SJCRH30 (cell line): ENCODE data around the gene OLR1. TPM values are rescaled to one million over a fixed set of nuclear protein-coding genes. Genes with fewer than 3 reads are reported as not detected.

Experiments used
- DNase-seq, 2 experiments: peaks; one replicate each; pipeline ENCODE4 v3.0.0-alpha.2; 2015 to 2020
- H3K27ac ChIP-seq: fragments of 250-450 bp; sonication (Bioruptor Pico); 2 replicates; pipeline ENCODE4 v1.5.1; 2020; ENCODE audit warnings: mild to moderate bottlenecking, moderate library complexity
- H3K27me3 ChIP-seq: fragments of 250-450 bp; sonication (Bioruptor Pico); 2 replicates; pipeline ENCODE4 v1.5.1; 2020; ENCODE audit warnings: mild to moderate bottlenecking, moderate library complexity
- H3K36me3 ChIP-seq: fragments of 250-450 bp; sonication (Bioruptor Pico); 2 replicates; pipeline ENCODE4 v1.5.1; 2020; ENCODE audit warnings: mild to moderate bottlenecking, moderate library complexity
- H3K4me1 ChIP-seq: fragments of 250-450 bp; sonication (Bioruptor Pico); 2 replicates; pipeline ENCODE4 v1.5.1; 2020; ENCODE audit warnings: mild to moderate bottlenecking, moderate library complexity
- H3K4me3 ChIP-seq: fragments of 250-450 bp; sonication (Bioruptor Pico); 2 replicates; pipeline ENCODE4 v1.5.1; 2020; ENCODE audit warnings: mild to moderate bottlenecking, moderate library complexity
- H3K9me3 ChIP-seq: fragments of 250-450 bp; sonication (Bioruptor Pico); replicated peaks from 2 replicates; pipeline ENCODE4 v1.5.1; 2020; ENCODE audit warnings: mild to moderate bottlenecking, moderate library complexity
- total RNA-seq: library from RNA; depleted of rRNA; stranded (reverse); fragments of >200 nt; shearing (Covaris generic); gene quantifications from 2 replicates; pipeline ENCODE4 v1.2.3, GENCODE V29; 2014

OLR1 gene
- total RNA-seq, 1 experiment from 2014 or later: not detected

GRCh38 chr12:10151621-10152020 is 20.3 kb downstream of the OLR1 start:
- Histone ChIP-seq H3K36me3 (no peaks in the 10 kb centered on the region), H3K27me3 (no peaks in the 10 kb centered on the region), H3K27ac (no peak overlapping the region), H3K4me3 (no peak overlapping the region), H3K4me1 (no peaks in the 10 kb centered on the region), H3K9me3 (no peaks in the 10 kb centered on the region)
- no peak for DNase-seq

DNA sequence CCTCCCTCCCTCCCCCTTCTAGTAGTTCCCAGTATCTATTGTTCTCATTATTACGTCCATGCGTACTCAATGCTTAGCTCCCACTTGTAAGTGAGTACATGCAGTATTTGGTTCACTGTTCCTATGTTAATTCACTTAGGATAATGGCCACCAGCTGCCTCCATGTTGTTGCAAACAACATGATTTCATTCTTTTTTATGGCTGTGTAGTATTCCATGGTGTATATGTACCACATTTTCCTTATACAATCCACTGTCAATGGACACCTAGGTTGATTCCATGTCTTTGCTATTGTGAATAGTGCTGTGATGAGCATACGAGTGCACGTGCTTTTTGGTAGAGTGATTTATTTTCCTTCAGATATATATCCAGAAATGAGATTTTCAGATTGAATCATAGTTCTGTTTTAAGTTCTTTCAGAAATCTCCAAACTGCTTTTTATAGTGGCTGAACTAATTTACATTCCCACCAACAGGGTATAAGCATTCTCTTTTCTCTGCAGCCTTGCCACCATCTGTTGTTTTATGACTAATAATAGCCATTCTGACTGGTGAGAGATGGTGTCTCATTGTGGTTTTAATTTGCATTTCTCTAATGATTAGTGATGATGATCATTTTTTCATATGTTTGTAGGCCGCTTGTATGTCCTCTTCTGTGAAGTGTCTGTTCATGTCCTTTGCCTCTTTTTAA is 24.1 kb downstream of the OLR1 start:
- Histone ChIP-seq H3K27ac (no peak overlapping the region), H3K9me3 (no peaks in the 10 kb centered on the region), H3K27me3 (no peaks in the 10 kb centered on the region), H3K4me1 (no peaks in the 10 kb centered on the region), H3K4me3 (no peak overlapping the region), H3K36me3 (no peaks in the 10 kb centered on the region)
- DNase-seq: no peak

DNA sequence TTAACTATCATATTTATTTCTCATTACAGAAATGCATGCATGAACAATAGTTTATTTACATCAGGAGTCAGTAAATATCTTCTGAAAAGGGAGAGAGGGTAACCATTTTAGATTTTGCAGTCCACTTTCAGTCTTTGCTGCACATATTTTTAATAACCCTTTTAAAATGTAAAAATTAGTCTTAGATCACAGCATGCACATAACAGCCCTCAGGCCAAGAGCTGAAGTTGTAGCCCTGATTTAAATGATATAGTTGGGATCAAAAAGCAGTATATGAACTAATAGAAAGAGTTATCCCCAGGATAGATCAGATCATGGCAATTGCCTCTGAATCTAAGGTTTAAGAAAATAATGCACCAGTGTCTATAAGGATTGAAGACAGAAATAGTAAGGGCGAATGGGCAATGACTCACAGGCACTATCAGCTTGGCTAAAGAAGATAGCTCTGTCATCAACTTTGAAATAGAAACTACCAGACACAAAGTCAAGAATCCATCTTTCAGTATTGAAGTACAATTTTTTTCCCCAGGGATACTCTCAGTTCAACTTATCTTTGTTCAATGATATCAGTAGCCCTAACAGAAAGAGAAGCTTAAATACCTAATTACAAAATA is 28.8 kb downstream of the OLR1 start:
- H3K9me3 ChIP-seq: no peaks in the 10 kb centered on the region
- no peak overlapping the region for H3K4me3 ChIP-seq
- no peak overlapping the region for H3K27ac ChIP-seq
- DNase-seq: no peak
- H3K36me3 ChIP-seq: no peaks in the 10 kb centered on the region
- H3K4me1 ChIP-seq: no peaks in the 10 kb centered on the region
- no peaks in the 10 kb centered on the region for H3K27me3 ChIP-seq

DNA sequence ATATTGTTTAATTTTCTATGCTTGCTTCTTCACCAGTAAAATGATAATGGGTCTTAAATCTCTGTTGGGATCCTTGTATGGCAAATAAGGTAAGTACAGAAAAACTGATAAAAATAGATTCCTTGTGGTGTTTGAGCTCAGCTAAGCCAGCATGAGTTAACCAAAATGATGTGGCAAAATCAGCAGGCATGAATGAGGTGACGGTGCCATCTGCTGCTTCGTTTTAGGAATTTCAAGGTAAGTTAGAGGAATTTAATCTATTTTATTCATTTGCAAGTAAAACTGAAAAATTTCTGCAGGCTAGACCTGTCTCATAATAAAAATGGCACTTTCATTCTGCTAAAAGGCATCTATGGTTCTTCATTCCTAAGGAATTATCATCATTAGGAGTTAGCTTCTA is 31.9 kb downstream of the OLR1 start:
- Histone ChIP-seq H3K36me3 (no peaks in the 10 kb centered on the region), H3K9me3 (no peaks in the 10 kb centered on the region), H3K27me3 (no peaks in the 10 kb centered on the region), H3K27ac (no peak overlapping the region), H3K4me1 (no peaks in the 10 kb centered on the region), H3K4me3 (no peak overlapping the region)
- peak; percentile 7 to 46 for DNase-seq

DNA sequence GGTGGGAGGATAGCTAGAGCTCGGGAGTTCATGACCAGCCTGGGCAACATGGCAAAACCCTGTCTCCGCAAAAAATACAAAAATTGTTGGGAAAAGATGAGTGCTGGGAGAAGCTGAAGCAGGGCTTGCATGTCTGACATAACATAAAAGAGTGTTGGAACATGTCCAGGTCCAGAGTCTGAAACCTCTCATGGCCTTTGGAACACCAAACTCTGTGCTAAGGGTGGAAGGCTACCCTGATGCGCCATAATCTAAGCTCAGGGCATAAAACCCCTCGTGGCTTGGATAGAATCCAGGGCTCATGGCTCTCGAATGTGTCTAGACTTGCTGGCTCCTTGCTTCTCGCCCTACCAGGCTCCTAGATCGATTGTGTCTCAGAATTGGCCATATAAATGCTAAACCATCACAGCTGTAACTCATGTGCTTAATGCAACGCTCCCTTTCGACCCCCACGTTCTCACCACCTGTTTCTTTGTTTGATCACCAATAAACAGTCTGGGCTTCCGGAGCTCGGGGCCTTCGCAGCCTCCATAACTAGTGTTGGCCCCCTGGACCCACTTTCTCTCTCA is 35.2 kb downstream of the OLR1 start:
- peak; percentile 22 to 31 for DNase-seq
- Histone ChIP-seq H3K4me3 (no peak overlapping the region), H3K27me3 (no peaks in the 10 kb centered on the region), H3K9me3 (no peaks in the 10 kb centered on the region), H3K36me3 (no peaks in the 10 kb centered on the region), H3K27ac (no peak overlapping the region), H3K4me1 (no peaks in the 10 kb centered on the region)

DNA sequence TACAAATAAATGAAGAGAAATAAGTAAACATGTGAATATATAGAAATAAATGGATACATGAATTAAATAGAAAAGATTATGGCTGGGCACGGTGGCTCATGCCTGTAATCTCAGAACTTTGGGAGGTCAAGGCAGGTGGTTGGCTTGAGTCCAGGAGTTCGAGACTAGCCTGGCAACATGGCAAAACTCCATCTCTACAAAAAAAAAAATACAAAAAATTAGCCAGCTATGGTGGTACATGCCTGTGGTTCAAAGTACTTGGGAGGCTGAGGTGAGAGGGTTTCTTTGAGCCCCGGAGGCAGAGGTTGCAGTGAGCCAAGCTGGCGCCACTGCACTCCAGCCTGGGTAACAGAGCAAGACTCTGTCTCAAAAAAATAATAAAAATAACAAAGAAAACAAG is 36.8 kb downstream of the OLR1 start:
- DNase-seq: no peak
- H3K4me3 ChIP-seq: no peak overlapping the region
- no peaks in the 10 kb centered on the region for H3K9me3 ChIP-seq
- H3K27me3 ChIP-seq: 0 out of 2 replicates have a peak, but pooled peaks cover under 1% of the 10 kb centered on the region
- H3K27ac ChIP-seq: no peak overlapping the region
- H3K36me3 ChIP-seq: no peaks in the 10 kb centered on the region
- no peaks in the 10 kb centered on the region for H3K4me1 ChIP-seq

DNA sequence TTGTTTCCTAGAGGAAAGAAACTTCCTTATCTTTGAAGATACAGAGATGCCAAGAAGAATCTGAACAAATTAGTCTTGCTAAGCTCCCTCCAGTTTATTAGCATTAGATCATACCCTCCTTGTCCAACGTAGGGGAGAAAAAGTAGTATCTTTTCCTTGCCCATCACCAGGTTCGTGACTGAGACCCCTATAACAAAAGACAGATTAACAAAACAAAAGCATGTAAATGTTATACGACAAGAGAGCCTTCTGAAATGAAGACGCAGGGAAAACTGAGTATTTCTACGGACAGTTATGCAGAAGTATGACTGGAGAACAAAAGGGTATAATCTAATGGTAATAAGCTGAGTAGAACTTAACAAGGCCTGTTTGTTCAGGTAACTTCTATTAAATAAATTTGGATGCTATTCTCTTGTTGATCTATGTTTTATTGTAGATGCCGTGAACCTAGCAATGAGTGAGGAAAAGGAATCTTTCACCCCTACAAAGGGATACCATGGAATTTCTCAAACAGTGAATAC is 39.0 kb downstream of the OLR1 start:
- Histone ChIP-seq H3K27ac (no peak overlapping the region), H3K27me3 (0 out of 2 replicates have a peak, but pooled peaks cover 5% of the 10 kb centered on the region), H3K9me3 (no peaks in the 10 kb centered on the region), H3K4me3 (no peak overlapping the region), H3K36me3 (no peaks in the 10 kb centered on the region), H3K4me1 (no peaks in the 10 kb centered on the region)
- no peak for DNase-seq

- H3K9me3 ChIP-seq: no peaks in the 10 kb centered on the region
- H3K4me3 ChIP-seq: no peak overlapping the region
- no peaks in the 10 kb centered on the region for H3K36me3 ChIP-seq
- no peaks in the 10 kb centered on the region for H3K4me1 ChIP-seq
- H3K27ac ChIP-seq: no peak overlapping the region
- 0 out of 2 replicates have a peak, but pooled peaks cover 5% of the 10 kb centered on the region for H3K27me3 ChIP-seq
- DNase-seq: no peak
Observed at GRCh38 chr12:10131111-10131690, 40.7 kb downstream of the OLR1 start.

GRCh38 chr12:10130042-10130441 is 41.9 kb downstream of the OLR1 start, which contains the start of gene CLEC7A:
Gene CLEC7A, minus strand, starts transcription at chr12:10130199. Its CDS starts 117 bp downstream, at chr12:10130082.
- Histone ChIP-seq H3K4me1 (no peaks in the 10 kb centered on the region), H3K4me3 (no peak within 1 kb of the TSS), H3K36me3 (no peaks in the 10 kb centered on the region), H3K9me3 (no peaks in the 10 kb centered on the region), H3K27me3 (0 out of 2 replicates have a peak, but pooled peaks cover 5% of the 10 kb centered on the region), H3K27ac (no peak within 1 kb of the TSS)
- no peak for DNase-seq

- H3K27me3 ChIP-seq: 0 out of 2 replicates have a peak, but pooled peaks cover 5% of the 10 kb centered on the region
- H3K4me3 ChIP-seq: no peak overlapping the region
- no peaks in the 10 kb centered on the region for H3K9me3 ChIP-seq
- no peak overlapping the region for H3K27ac ChIP-seq
- H3K36me3 ChIP-seq: no peaks in the 10 kb centered on the region
- DNase-seq: no peak
- no peaks in the 10 kb centered on the region for H3K4me1 ChIP-seq
Observed at GRCh38 chr12:10128687-10129086, 43.2 kb downstream of the OLR1 start.

- Histone ChIP-seq H3K36me3 (no peaks in the 10 kb centered on the region), H3K27ac (no peak overlapping the region), H3K4me3 (no peak overlapping the region), H3K4me1 (no peaks in the 10 kb centered on the region), H3K9me3 (no peaks in the 10 kb centered on the region), H3K27me3 (0 out of 2 replicates have a peak, but pooled peaks cover 5% of the 10 kb centered on the region)
- DNase-seq: no peak
Observed at GRCh38 chr12:10126413-10126812, 45.5 kb downstream of the OLR1 start.

GRCh38 chr12:10122689-10123088 is 49.2 kb downstream of the OLR1 start:
- no peaks in the 10 kb centered on the region for H3K9me3 ChIP-seq
- H3K27me3 ChIP-seq: no peaks in the 10 kb centered on the region
- H3K36me3 ChIP-seq: no peaks in the 10 kb centered on the region
- H3K4me1 ChIP-seq: no peaks in the 10 kb centered on the region
- DNase-seq: no peak
- no peak overlapping the region for H3K4me3 ChIP-seq
- H3K27ac ChIP-seq: no peak overlapping the region

- H3K9me3 ChIP-seq: no peaks in the 10 kb centered on the region
- H3K4me3 ChIP-seq: no peak overlapping the region
- no peaks in the 10 kb centered on the region for H3K36me3 ChIP-seq
- no peaks in the 10 kb centered on the region for H3K4me1 ChIP-seq
- no peaks in the 10 kb centered on the region for H3K27me3 ChIP-seq
- no peak overlapping the region for H3K27ac ChIP-seq
- DNase-seq: no peak
Observed at GRCh38 chr12:10121278-10121677, 50.7 kb downstream of the OLR1 start.

GRCh38 chr12:10119066-10119465 is 52.9 kb downstream of the OLR1 start:
- Histone ChIP-seq H3K4me1 (no peaks in the 10 kb centered on the region), H3K9me3 (no peaks in the 10 kb centered on the region), H3K27ac (no peak overlapping the region), H3K4me3 (no peak overlapping the region), H3K27me3 (no peaks in the 10 kb centered on the region), H3K36me3 (no peaks in the 10 kb centered on the region)
- no peak for DNase-seq

DNA sequence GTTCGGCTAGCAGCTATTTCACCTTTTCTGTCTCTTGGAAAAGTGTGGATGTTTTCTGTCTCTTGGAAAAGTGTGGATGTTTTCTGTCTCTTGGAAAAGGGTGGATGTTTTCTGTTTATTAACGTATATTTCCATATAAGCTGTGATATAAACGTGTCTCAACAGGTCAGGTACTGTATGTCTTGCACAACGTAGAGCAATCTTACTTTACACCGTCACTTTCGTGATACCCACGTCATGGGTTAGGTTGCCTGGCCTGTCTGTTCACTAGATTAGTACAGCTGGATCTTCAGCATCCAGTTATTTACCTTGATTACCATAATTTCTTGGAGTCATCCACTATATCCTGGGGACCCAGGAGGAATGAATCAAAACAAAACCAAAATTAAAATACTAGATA is 56.0 kb downstream of the OLR1 start:
- no peak overlapping the region for H3K27ac ChIP-seq
- H3K27me3 ChIP-seq: no peaks in the 10 kb centered on the region
- no peak for DNase-seq
- no peaks in the 10 kb centered on the region for H3K36me3 ChIP-seq
- no peaks in the 10 kb centered on the region for H3K4me1 ChIP-seq
- no peak overlapping the region for H3K4me3 ChIP-seq
- H3K9me3 ChIP-seq: no peaks in the 10 kb centered on the region
